GM21367 (cell line): ENCODE data around the gene EFCAB11.
A peak's percentile ranks its signal among the peaks of the same experiment; 100 is the strongest.

ENCODE experiments used
- ATAC-seq: cut with Tn5 transposase; IDR thresholded peaks from one replicate; pipeline ENCODE4 v1.9.1; 2021; ENCODE audit not compliant: unreplicated experiment

Gene EFCAB11

DNA sequence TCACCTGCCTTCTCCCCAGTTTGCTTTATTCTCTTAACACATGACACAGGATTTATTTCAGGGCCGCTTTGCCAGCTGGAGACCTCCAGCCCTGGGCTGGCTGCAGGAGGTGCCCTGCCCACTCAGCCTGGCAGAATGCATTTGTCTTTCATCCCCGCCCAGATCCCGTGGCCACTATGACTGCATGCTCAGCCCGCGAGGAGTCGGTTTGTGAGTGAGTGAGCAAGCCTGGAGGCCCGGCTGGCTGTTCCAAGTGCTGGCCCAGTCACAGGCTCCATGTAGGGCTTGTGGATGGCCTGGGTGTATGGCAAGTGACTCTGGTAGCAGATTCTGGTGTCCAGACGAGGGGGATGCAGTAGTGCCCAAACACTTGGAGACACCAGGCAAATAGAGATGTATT, 3.3 kb upstream of the EFCAB11 start:
- ATAC-seq: no peak

DNA sequence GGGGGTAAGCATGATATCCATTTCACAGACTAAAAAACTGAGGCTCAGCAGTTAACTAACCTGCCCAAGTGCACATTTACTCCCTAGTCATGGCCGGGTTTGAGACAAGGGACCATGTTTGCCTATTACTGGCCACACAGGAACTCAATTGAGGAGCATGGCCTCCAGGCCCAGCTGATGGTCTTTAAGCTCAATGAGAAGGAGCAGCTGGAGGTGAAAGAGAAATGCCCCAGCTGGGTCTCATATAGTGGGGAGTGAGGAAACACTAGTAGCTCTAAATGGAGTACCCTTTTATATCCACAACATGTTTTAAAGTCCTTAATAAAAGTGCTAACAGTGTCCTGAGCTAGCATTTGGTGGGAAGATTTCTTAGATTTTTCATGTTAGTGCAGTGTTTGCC, 2.8 kb upstream of the EFCAB11 start:
- ATAC-seq: no peak

GRCh38 chr14:89956661-89957009, 2.1 kb upstream of the EFCAB11 start:
- no peak for ATAC-seq

DNA sequence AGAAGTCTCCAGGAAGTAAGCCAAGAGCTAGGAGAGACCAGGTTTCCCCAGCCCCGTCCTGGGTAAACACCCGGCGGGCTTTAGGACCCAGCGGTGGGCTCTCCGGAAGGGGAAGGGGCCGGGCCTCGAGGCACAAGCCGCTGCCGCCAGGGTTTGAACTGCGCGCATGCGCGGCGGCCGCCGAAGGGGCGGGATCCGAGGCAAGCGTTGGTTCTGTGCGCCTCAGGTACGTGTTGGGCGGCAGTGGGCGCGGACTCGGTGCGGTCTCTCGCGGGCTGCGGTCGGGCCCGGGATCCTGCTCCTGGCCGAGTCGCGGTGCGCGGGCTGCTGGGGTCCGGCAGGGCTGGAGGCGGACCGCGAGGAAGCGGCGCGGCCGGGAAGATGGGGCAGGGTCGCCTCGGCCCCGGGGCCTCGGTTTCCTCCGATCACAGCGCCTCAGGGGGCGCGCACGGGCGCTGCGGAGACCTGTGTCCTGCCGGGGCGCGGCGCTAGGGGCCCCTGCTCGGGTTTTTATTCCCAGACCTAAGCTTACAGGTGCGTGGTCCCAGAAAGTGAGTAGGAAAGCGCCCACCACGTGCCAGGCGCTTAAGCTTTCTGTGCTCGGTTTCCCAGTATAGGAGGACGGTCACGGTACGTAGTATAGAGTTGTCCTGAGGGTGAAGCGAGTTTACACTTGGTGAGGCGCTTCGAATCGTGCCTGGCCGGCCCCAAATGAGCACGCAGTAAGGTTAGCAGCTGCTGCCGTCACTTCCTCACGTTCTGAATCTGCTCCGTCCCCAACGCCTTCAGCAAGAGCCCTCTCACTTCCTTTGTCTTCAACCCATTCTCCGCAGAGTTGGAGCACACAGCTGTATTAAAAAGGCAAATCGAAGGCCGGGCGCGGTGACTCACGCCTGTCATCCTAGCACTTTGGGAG, 1.5 kb upstream of the EFCAB11 start, which contains the start of gene TDP1:
TSS of gene TDP1 (plus strand) at position 183 of the 916 bp plus-strand sequence. CDS start 7,188 bp downstream, outside the sequence.
- ATAC-seq: peak; percentile 55

GRCh38 chr14:89955022-89955744, 653 bp upstream of the EFCAB11 start:
- peak; percentile 12 for ATAC-seq

DNA sequence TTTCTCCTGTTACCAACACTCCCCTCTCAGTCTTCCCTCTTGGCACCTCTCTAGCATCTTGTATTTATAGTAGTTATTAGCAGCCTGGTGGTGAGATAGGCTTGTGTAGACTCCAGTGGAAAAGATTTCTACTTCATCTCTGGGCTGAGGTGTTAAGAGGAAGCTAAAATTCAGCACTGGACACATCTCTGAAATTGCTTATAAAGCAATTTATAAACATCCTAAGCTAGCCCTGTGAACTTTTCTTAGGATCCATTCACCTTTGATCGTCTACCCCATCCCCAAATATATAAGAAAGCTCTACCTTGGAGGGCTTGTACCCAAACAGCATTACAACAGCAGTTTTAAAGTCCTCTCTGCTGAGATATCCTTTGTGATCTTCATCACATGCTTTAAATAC, 928 bp downstream of the EFCAB11 start:
- ATAC-seq: no peak

- no peak for ATAC-seq
Observed at GRCh38 chr14:89952576-89952975, 2.0 kb downstream of the EFCAB11 start.

- no peak for ATAC-seq
Observed at GRCh38 chr14:89947344-89947743, 7.2 kb downstream of the EFCAB11 start.

DNA sequence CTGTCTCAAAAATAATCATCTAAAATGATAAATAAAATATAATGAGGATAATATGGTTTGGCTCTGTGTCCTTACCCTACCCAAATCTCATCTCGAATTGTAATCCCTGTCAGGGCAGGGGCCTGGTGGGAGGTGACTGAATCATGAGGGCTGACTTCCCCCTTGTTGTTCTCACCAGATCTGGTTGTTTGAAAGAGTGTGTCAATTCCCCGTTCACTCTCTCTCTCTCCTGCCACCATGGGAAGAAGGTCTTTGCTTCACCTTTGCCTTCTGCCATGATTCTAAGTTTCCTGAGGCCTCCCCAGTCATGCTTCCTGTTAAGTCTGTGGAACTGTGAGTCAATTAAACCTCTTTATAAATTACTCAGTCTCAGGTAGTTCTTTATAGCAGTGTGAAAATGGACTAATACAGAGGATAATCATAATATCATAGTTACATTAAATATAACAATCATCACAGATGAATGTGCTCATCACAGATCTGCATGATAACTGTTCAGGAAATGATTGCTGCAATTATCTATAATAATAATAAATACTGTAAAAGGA, 12.6 kb downstream of the EFCAB11 start:
- ATAC-seq: no peak

DNA sequence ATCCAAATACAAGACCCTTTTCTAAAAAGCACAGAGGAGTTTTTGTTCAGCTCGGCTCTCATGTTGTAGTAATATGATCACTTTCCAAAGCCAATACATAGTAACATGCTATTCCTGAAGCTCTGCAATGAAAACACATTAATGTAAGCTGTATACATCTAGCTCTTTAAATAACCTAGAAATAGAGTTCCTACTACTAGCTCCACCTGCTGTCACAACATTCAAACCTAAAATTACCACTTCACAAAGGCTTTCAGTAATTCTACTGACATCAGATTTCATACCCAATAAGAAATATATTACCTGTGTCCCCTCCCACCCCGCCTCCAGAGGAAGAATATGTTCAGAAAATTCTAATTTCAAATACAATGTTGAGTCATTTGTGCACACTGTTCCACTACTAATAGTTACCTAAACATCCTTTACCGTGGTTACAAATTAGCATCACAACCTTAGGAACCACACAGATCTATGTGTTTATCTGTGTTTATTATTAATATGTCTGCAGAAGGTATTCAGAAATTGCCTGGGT, 17.8 kb downstream of the EFCAB11 start:
- no peak for ATAC-seq

- ATAC-seq: no peak
Observed at GRCh38 chr14:89933002-89933401, 21.5 kb downstream of the EFCAB11 start.

DNA sequence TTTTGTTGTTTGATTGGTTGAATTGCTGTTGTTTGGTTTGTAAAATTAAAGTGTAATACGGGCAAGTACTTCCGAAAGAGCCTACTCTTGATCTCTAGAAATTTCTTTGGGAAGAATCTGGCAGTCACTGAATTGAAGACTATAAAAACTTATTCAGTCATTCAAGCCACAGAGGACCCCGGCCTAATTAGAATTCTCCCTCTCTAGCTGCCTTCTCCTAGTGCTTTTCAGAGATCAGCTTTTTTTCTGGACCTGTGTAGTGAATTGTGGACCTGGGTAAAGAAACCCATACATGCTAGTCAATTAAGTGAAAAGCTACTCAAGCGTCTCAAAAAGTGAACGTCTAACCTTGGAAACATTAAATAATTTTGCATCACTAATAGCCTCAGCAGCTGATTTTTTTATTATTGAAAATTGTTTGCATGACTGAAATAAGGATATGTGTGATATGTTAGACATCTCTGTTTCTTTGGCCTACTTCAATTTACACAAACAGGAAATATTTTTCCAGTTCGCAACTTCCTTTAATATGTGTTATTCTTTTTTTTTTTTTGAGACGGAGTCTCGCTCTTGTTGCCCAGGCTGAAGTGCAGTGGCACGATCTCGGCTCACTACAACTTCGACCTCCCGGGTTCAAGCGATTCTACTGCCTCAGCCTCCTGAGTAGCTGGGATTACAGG, 27.2 kb downstream of the EFCAB11 start:
- no peak for ATAC-seq

DNA sequence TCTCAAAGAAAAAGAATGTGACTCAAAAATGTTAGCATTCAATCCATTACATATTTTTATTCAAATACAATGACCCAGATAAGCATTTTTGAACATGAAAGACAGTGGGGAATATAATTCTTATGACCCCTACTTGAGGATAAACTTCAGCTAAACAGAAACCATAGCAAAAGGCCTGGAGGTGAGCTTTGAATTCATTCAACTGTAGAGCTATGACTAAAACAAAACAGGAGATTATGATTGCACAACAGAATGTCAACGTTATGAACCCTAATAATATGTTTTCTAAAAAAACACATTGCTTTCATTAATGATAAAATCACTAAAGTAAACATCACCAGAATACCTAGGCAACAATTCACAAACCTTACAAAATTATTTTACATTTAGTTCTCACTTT, 27.8 kb downstream of the EFCAB11 start:
- ATAC-seq: no peak

DNA sequence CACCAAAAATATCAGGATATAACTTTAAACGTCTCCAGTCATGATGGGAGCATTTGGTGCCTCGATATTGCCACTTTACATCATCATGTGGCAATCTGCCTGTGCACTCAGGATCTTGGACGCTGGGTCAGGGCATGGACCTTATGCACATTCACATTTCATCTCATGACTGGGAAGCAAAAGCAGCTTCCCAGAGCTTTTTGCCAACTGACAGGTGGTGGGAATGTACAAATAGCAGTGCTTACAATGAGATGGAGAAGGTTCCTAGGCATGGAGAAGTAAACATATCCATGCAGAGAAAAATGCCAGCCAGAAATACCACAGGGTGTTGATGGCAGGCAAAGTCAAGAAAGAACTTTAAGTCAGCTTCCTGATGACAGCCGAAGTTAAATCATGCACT, 30.3 kb downstream of the EFCAB11 start:
- ATAC-seq: no peak

DNA sequence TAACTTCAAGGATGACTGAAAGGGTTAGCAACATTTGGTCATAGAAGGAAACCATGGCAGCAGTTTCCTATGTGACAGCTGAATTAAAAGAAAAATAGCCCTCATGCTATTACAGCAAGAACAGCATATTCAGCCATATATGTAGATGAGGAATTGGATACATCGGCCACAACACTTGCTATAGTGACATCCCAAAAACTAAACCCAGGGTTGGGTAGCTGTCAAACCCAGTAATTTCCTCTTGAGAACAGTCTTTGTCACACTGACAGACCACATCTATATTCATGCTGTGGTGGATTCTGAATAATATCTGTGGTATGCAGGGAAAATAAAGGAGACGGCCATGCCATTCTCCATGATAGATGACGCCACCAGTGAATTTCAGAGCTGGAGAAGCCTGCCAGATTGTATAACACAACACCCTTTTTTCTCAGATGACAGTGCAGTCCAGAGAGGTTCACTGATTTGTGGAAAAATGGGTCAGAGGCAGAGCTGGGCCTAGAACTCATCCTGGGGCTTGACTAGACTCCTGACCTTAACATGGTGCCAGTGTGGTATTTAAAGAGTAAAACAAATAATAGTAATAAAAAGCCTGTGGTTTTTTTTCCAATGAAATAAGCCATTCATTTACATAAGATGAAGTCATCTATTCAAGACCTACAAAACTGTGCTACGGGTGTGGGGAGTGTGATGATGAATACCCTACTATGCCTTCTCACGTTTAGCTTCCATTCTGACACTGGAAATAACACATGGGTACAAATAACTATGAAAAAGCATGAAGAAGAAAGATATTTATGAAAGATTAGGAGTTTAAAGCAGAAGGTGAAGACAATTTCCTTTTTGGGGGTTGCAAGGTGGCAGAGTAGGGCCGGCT, 32.3 kb downstream of the EFCAB11 start:
- no peak for ATAC-seq

- no peak for ATAC-seq
Observed at GRCh38 chr14:89921346-89921745, 33.2 kb downstream of the EFCAB11 start.

DNA sequence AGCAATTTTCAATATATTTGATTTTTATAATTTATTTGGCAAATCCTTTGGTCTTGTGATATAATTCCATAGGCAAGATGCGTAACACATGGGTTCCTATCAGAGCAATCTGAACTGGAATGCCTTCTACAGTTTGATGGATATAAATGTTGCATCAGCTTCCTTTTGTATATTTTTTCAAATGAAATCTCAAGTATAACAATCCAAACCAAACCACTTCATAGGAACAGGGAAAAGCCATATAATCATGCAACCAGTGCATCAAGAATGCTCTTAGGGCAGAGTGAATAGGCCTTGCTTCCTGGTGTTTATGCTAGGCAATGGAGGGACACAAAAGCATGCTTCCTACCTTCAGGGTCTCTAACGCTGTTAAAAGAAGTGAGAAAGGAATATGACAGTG, 34.5 kb downstream of the EFCAB11 start:
- no peak for ATAC-seq

DNA sequence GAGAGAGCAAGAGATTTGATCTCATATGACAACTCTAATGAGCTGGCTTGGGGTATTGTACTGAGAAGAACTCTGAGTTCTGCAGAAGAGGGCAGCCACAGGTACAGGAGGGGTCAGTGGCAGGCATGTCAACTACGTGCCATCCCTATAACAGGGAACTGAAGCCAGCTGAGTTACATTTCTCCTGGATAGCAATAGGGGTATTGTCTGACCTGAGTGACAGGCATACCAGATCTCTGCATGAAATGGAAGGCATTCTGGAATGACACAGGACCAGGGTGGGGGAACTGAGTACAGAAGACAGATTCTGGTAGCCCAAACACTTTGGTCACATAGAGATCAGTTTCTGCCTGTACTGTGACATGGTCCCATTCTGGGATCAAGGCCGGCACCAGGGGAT, 35.8 kb downstream of the EFCAB11 start:
- ATAC-seq: no peak

DNA sequence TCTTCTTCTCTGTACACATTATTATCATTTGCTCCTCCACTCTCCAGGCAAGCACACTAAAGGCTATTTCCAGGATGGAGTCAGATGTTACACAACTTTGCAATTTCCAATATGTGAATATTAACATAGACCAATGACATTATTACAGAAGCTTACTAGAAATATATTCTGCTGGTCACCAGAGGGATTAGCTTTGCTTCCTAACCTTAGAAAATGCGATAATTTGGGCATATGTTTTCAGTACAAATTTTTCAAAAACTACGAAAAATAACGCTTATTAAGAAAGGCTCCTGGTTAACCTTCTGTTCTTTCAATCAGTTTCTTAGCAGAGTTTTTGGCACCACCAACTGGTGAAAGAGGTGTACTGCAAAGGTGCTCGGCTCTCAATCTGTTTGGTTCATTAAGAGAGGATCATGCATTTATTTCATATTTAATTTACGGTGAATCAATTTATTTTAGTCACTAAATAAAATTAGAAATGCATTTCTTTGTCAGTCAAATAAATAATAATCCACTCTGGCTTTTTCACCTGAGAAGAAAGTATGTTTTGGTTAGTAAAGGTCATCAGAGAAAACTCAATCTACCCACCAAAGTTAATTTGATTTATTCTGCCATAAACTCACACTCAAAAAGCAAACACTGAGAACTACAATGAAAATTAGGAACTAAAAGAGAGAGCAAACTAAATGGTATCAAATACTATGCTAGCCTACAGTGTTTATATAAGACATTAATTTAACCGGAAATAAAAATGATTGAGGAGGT, 39.2 kb downstream of the EFCAB11 start:
- no peak for ATAC-seq
